Ovary (tissue), 9 donors: ENCODE results near the gene MYH4. TPM values are rescaled to one million over a fixed set of nuclear protein-coding genes. Genes with fewer than 3 reads are reported as not detected.

Experiments
- DNase-seq, 5 donors: peaks; one replicate each; pipeline ENCODE4 v3.0.0-alpha.2; 2019 to 2020
- H3K27ac ChIP-seq, 2 donors: fragments of 200-600 bp; one replicate each; pipeline versions ENCODE4 v1.5.1 to v1.8.0; 2019 to 2022
- H3K27me3 ChIP-seq: fragments of 200-600 bp; one replicate; pipeline ENCODE4 v1.8.0; 2022
- H3K36me3 ChIP-seq: fragments of 200-600 bp; sonication (generic); one replicate; pipeline ENCODE4 v1.5.1; 2019
- H3K4me1 ChIP-seq: one replicate; pipeline ENCODE4 v1.8.1; 2013; ENCODE audit warnings: mild to moderate bottlenecking, moderate library complexity; ENCODE audit not compliant: insufficient read depth
- H3K4me3 ChIP-seq: fragments of 200-600 bp; sonication (generic); one replicate; pipeline ENCODE4 v1.5.1; 2017
- H3K9me3 ChIP-seq, 2 donors: fragments of 200-600 bp in 1 of 2; sonication (generic) in 1 of 2; one replicate each; pipeline versions ENCODE4 v1.5.1 to v1.8.1; 2013 to 2019; ENCODE audit warnings: mild to moderate bottlenecking in 1 of 2, moderate library complexity in 1 of 2
- EP300 ChIP-seq: sonication (generic); formaldehyde crosslinking; IDR thresholded peaks from one replicate; pipeline ENCODE4 v1.6.1; 2017; ENCODE audit warnings: antibody characterized with exemption
- POLR2A ChIP-seq: fragments of 450-650 bp; IDR thresholded peaks from one replicate; pipeline ENCODE4 v1.6.1; 2017; ENCODE audit warnings: antibody characterized with exemption, mild to moderate bottlenecking, moderate library complexity
- WGBS, 3 donors: extraction: QIAGEN DNeasy Blood & Tissue Kit in 1 of 3; methylation state at CpG; one replicate each; pipeline versions ENCODE4 v1.1.5 to v1.1.7; 2013 to 2017; 5-methylcytosine and 5-hydroxymethylcytosine counted together
- intact Hi-C, 4 donors: fragments of 100-400 bp; cut with DNase I; formaldehyde crosslinking; loops; one replicate each; pipeline versions ENCODE4 v1.11.0 to v1.15.1; 2022 to 2023
- polyA plus RNA-seq, 2 donors: library from polyadenylated mRNA; stranded (reverse); fragments of 200-250 nt in 1 of 2; fragments of 350-450 nt in 1 of 2; fragmentation: Illumina TruSeq in 1 of 2; extraction: RNeasy Lipid Tissue Mini Kit (QIAGEN cat#74804) in 1 of 2; gene quantifications; one replicate each; pipeline ENCODE4 v1.2.3, GENCODE V29; 2013 to 2014
- total RNA-seq, 7 donors: library from RNA; depleted of rRNA in 2 of 7; stranded (reverse); fragments of >200 nt in 2 of 7; fragmentation: NEBNext Ultra II Directional in 3 of 7; extraction: Animal tissue kit (Norgen Biotek cat#: 25700) in 3 of 7; gene quantifications; one replicate each; pipeline versions ENCODE4 v1.1.0 to v1.2.4, GENCODE V29; 2016 to 2023
- TF ChIP-seq, protein P1 (sequence below), 3 donors: fragments of 450-650 bp in 2 of 3; fragments of 200-600 bp in 1 of 3; IDR thresholded peaks; one replicate each; pipeline versions ENCODE4 v1.5.1 to v1.8.0; 2016 to 2022; ENCODE audit warnings: antibody characterized with exemption in 3 of 3, mild to moderate bottlenecking in 1 of 3
- donor health status: DM: no; HTN: no; CAD: no; lungs with moderate emphysema.
- donor health status: DM: no; HTN: no; CAD: no.
- donor health status: Bipolar disorder and iron deficiency.
- donor health status: DM: yes; HTN: yes; CAD: no.
- donor health status: DM: no; HTN: no; CAD: no.
- donor health status: DM: yes; HTN: yes; CAD: no.

Gene MYH4
- total and polyA plus RNA-seq, 9 donors, result not detected

DNA sequence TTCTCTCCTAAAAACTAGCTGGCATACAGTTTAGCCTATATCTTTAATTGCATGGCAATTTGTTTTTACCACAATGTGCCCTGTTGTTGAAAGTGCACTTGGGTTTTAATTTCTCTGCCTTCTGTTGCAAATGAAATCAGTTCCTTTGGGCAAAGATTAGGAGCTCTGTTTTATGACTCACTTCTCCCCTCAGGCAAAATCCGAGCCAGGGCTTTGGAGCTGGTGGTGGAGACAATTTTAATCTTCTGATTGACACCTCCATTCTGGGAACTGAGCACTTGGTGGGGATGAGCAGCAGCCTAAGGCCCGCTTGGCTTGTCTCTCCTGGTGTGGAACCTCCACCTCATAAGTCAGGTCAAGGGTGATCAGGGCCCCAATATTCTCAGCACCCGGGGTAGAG lies 34.3 kb downstream of the MYH4 start:
- Histone ChIP-seq H3K27me3 (no peaks in the 10 kb centered on the region), H3K9me3 (peaks cover 2 to 4% of the 10 kb centered on the region in 2 donors), H3K36me3 (no peaks in the 10 kb centered on the region), H3K4me1 (no peaks in the 10 kb centered on the region), H3K4me3 (no peak overlapping the region), H3K27ac (no peak overlapping the region)
- DNase-seq, result no peak
- TF ChIP-seq, protein P1, sequence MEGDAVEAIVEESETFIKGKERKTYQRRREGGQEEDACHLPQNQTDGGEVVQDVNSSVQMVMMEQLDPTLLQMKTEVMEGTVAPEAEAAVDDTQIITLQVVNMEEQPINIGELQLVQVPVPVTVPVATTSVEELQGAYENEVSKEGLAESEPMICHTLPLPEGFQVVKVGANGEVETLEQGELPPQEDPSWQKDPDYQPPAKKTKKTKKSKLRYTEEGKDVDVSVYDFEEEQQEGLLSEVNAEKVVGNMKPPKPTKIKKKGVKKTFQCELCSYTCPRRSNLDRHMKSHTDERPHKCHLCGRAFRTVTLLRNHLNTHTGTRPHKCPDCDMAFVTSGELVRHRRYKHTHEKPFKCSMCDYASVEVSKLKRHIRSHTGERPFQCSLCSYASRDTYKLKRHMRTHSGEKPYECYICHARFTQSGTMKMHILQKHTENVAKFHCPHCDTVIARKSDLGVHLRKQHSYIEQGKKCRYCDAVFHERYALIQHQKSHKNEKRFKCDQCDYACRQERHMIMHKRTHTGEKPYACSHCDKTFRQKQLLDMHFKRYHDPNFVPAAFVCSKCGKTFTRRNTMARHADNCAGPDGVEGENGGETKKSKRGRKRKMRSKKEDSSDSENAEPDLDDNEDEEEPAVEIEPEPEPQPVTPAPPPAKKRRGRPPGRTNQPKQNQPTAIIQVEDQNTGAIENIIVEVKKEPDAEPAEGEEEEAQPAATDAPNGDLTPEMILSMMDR (IDR thresholded peaks at IDR 0.05), result no peak
- TF ChIP-seq POLR2A (no peak), EP300 (no peak)
- 66 to 86% (median 72%) methylated on average over 3 of the region's 3 CpGs for WGBS, 3 donors
- intact Hi-C loops, result no loop called here

GRCh38 chr17:10429421-10430045 lies 39.8 kb downstream of the MYH4 start:
- intact Hi-C loops, result no loop called here
- TF ChIP-seq EP300 (no peak), POLR2A (no peak)
- TF ChIP-seq, protein P1 (IDR thresholded peaks at IDR 0.05), result no peak

DNA sequence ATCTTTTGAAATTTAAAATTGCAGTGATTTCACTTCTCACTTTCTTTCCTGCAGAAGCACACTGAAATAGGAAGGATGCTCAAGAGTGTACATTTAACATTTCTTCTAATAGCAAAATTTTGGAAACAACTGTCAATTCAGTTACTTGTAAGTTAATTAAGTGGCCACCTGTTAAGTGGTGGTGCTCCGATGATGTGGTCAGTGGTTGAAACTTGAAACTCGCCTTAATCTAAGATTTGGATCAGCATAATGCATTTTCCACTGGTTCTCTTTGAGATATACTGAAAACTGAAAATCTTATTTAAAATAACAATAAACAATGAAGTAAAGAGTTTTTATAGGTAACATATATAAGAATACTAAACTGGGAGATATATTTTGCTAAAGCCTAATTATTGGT lies 40.6 kb downstream of the MYH4 start:
- H3K36me3 ChIP-seq, result no peaks in the 10 kb centered on the region
- no peak overlapping the region for H3K27ac ChIP-seq
- no peaks in the 10 kb centered on the region for H3K27me3 ChIP-seq
- TF ChIP-seq, protein P1 (IDR thresholded peaks at IDR 0.05), result no peak
- TF ChIP-seq POLR2A, result no peak
- TF ChIP-seq EP300, result no peak
- peaks cover 0 to 2% of the 10 kb centered on the region in 2 donors for H3K9me3 ChIP-seq
- DNase-seq, result no peak
- no peaks in the 10 kb centered on the region for H3K4me1 ChIP-seq
- WGBS, 3 donors, result 72 to 86% (median 73%) methylated on average over 2 of the region's 2 CpGs
- intact Hi-C loops, result no loop called here
- no peak overlapping the region for H3K4me3 ChIP-seq

More at GRCh38 chr17:10429421-10430045, 39.8 kb downstream of the MYH4 start:
- Histone ChIP-seq H3K4me3 (no peak overlapping the region), H3K4me1 (no peaks in the 10 kb centered on the region), H3K36me3 (no peaks in the 10 kb centered on the region), H3K27me3 (no peaks in the 10 kb centered on the region), H3K9me3 (peaks cover 0 to 2% of the 10 kb centered on the region in 2 donors), H3K27ac (no peak overlapping the region)
- 34 to 44% (median 35%) methylated on average over 2 of the region's 2 CpGs for WGBS, 3 donors
- no peak for DNase-seq

DNA sequence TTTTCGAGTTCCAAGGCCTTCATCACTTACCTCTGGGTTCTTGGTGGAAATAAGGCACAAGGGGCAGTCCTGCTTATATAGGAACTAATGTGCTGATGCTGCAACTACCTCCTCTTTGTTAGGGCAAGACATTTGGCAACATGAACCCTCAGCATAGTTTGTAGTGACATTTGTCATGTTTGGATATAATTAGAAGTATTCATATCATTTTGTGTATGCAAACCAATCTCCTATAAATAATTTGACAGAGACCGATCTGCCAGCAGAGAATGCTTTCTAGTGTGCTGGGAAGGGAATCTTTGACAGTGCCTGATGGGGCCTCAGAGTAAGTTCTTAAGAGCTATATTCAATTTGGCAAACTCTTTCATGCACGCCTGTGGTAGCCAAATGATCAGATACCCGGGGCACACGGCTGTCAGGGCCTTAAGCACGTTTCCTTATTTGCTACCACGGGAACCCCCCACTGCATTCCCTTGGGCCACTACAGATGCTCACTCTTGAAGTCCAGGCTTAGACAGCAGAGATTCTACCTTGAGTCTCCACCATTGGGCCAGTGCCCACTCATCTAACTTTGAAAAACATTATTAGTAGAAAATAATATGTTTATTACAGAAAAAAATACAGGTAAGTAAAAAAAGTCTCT lies 47.3 kb downstream of the MYH4 start, which contains the start of gene MYH8:
TSS of gene MYH8 (minus strand) at position 51 of the 643 bp plus-strand sequence. CDS start 1,723 bp downstream, outside the sequence.
- intact Hi-C loops, result no loop called here
- 84 to 90% (median 88%) methylated on average over 7 of the region's 7 CpGs for WGBS, 3 donors
- H3K27ac ChIP-seq, result no peak within 1 kb of the TSS
- TF ChIP-seq POLR2A (no peak), EP300 (no peak)
- TF ChIP-seq, protein P1 (IDR thresholded peaks at IDR 0.05), result no peak
- H3K36me3 ChIP-seq, result no peaks in the 10 kb centered on the region
- H3K4me3 ChIP-seq, result no peak within 1 kb of the TSS
- no peaks in the 10 kb centered on the region for H3K9me3 ChIP-seq
- no peaks in the 10 kb centered on the region for H3K27me3 ChIP-seq
- no peaks in the 10 kb centered on the region for H3K4me1 ChIP-seq
- no peak for DNase-seq
